Epithelial cell of proximal tubule (primary cell): Measurements from ENCODE around the gene TUBB1. TPM values are rescaled to one million over a fixed set of nuclear protein-coding genes. Genes with fewer than 3 reads are reported as not detected.

Experiments
- total RNA-seq: library from RNA; depleted of rRNA; stranded (reverse); fragments of >200 nt; gene quantifications from 2 replicates; pipeline ENCODE4 v1.2.3, GENCODE V29; 2015

The TUBB1 gene
- total RNA-seq, 1 donor from 2014 or later, result not detected

Other genes starting within 250 kb of the TUBB1 start
- 0.35 and 0.51 TPM in 2 replicates for gene GNAS-AS1, start 168.5 kb upstream of the TUBB1 start, total RNA-seq
- gene GNAS, start 166.7 kb upstream of the TUBB1 start, total RNA-seq, result 492 and 828 TPM in 2 replicates
- 52.4 and 83.1 TPM in 2 replicates for gene NELFCD, start 38.2 kb upstream of the TUBB1 start, total RNA-seq
- gene CTSZ, start 12.2 kb upstream of the TUBB1 start, total RNA-seq, result 98.1 and 109 TPM in 2 replicates
- 31.9 and 46.4 TPM in 2 replicates for gene ATP5F1E, start 12.9 kb downstream of the TUBB1 start, total RNA-seq
- gene PRELID3B, start 23.4 kb downstream of the TUBB1 start, total RNA-seq, result 75.7 and 76.3 TPM in 2 replicates
- gene ZNF831, start 144.4 kb downstream of the TUBB1 start, total RNA-seq, result not detected in 2 replicates